HG02938 (cell line): ENCODE data around the gene PFAS.
A peak's percentile ranks its signal among the peaks of the same experiment; 100 is the strongest.
"Not testable (repeated sequence)": the region's sequence is repeated elsewhere in the genome, so short reads cannot be mapped to it uniquely, and the experiment has no call there.

Experiments
- ATAC-seq: cut with Tn5 transposase; IDR thresholded peaks from one replicate; pipeline ENCODE4 v1.9.1; 2021; ENCODE audit warnings: mild to moderate bottlenecking, moderate library complexity; ENCODE audit not compliant: unreplicated experiment

PFAS gene

GRCh38 chr17:8248751-8249607 is at the start of gene PFAS:
Gene PFAS, plus strand, starts transcription at chr17:8249289. Its CDS starts 4,649 bp downstream, at chr17:8253938.
- peak; percentile 47 for ATAC-seq

- no peak for ATAC-seq
These were observed 44.1 kb upstream of the PFAS start for GRCh38 chr17:8204761-8205555.

- no peak for ATAC-seq
These were observed 42.6 kb upstream of the PFAS start for GRCh38 chr17:8206536-8206935.

GRCh38 chr17:8209907-8210760 is 39.0 kb upstream of the PFAS start, which contains the start of gene AURKB:
Gene AURKB, minus strand, starts transcription at chr17:8210575. Its CDS starts 351 bp downstream, at chr17:8210224.
- peak; percentile 77 for ATAC-seq

- ATAC-seq, result peak; percentile 28
These were observed 38.2 kb upstream of the PFAS start for GRCh38 chr17:8210761-8211458.

GRCh38 chr17:8212312-8213180 is 36.5 kb upstream of the PFAS start:
- ATAC-seq, result no peak

- ATAC-seq, result not testable (repeated sequence)
These were observed 35.1 kb upstream of the PFAS start for GRCh38 chr17:8214000-8214399.

GRCh38 chr17:8220783-8221662 is 28.1 kb upstream of the PFAS start:
- ATAC-seq, result no peak

GRCh38 chr17:8221663-8222379 is 27.3 kb upstream of the PFAS start:
- peak; percentile 55 for ATAC-seq

- peak; percentile 22 for ATAC-seq
These were observed 26.8 kb upstream of the PFAS start for GRCh38 chr17:8222380-8222629.

GRCh38 chr17:8222630-8223355 is 26.3 kb upstream of the PFAS start:
- peak; percentile 29 for ATAC-seq

- ATAC-seq, result no peak
These were observed 25.5 kb upstream of the PFAS start for GRCh38 chr17:8223356-8224126.

- ATAC-seq, result no peak
These were observed 23.9 kb upstream of the PFAS start for GRCh38 chr17:8224891-8225812.

- no peak for ATAC-seq
These were observed 23.1 kb upstream of the PFAS start for GRCh38 chr17:8225813-8226535.
